ENCODE results near the gene NEGR1.

NEGR1 gene

DNA sequence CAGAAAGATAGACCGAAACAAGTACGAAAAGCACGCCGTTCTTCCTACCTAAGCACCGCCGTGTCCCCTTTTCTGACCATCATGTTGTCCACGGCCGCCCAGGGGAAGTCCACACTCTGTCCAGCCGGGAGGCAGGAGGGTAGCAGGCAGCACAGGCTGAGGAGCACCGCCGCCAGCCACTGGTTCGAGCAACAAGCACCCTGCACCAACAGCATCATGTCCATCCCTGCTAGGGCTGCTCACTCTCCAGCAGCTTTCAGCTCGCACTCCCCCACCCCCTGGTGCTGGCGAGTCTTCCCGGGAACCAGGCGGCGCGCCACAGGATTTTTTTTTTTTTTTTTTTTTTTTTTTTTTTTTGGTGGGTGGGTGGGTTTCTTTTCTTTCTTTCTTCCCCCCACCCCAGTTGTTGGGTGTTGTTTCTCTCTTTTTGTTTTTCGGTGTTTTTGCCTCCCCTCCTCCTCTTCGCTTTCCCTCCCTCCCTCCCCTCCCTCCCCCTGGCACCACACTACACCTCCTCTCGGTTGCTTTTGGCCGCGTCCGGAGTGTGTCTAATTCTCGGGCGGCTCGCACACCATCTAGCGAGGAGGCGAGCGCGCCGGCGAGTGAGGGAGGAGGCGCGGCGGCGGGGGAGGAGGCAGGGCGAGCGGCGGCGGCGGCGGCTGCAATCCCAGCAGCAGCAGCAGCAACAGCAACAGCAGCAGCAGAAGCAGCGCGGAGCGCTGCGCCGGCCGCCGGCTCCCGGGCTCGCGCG, at the start of gene NEGR1:
TSS of gene NEGR1 (minus strand) at position 269 of the 751 bp plus-strand sequence.
- no peak for DNase-seq (ENCODE audit: low read depth)
- TF ChIP-seq, protein P1, sequence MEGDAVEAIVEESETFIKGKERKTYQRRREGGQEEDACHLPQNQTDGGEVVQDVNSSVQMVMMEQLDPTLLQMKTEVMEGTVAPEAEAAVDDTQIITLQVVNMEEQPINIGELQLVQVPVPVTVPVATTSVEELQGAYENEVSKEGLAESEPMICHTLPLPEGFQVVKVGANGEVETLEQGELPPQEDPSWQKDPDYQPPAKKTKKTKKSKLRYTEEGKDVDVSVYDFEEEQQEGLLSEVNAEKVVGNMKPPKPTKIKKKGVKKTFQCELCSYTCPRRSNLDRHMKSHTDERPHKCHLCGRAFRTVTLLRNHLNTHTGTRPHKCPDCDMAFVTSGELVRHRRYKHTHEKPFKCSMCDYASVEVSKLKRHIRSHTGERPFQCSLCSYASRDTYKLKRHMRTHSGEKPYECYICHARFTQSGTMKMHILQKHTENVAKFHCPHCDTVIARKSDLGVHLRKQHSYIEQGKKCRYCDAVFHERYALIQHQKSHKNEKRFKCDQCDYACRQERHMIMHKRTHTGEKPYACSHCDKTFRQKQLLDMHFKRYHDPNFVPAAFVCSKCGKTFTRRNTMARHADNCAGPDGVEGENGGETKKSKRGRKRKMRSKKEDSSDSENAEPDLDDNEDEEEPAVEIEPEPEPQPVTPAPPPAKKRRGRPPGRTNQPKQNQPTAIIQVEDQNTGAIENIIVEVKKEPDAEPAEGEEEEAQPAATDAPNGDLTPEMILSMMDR (IDR thresholded peaks at IDR 0.05; ENCODE audit: low read depth, low read length, missing control alignments) = no peak
- no peak within 1 kb of the TSS; the same call in 1 of the 2 replicates for H3K4me3 ChIP-seq (ENCODE audit: low read depth, low read length)

DNA sequence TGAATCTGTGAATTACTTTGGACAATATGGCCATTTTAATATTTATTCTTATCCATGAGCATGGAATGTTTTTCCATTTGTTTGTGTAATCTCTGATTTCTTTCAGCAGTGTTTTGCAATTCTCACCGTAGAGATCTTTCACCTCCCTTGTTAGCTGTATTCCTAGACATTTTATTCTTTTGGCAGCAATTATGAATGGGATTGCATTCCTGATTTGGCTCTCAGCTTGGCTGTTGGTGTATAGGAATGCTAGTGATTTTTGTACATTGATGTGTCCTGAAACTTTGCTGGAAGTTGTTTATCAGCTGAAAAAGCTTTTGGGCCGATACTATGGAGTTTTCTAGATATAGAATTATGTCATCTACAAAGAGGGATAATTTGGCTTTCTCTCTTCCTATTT, 44.2 kb upstream of the NEGR1 start:
- TF ChIP-seq, protein P1 (IDR thresholded peaks at IDR 0.05; ENCODE audit: low read depth, low read length, missing control alignments) = no peak
- H3K4me3 ChIP-seq (ENCODE audit: low read depth, low read length) = no peak overlapping the region
- DNase-seq (ENCODE audit: low read depth) = no peak

DNA sequence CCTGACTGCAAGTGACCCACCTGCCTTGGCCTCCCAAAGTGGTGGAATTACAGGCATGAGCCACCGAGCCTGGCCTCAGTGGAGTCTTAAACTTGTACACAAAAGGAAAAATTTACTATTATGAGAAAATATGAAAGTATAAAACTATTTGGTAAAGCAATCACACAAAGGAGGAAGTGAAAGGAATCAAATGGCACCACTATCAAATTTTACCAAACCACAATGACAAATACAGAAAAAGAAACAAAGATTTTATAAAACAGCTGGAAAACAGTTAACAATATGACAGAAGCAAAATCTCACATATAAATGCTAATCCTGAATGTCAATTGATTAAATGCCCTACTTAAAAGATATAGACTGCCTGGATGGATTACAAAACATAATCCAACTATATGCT, 42.1 kb upstream of the NEGR1 start:
- no peak for DNase-seq (ENCODE audit: low read depth)
- H3K4me3 ChIP-seq (ENCODE audit: low read depth, low read length) = no peak overlapping the region
- TF ChIP-seq, protein P1 (IDR thresholded peaks at IDR 0.05; ENCODE audit: low read depth, low read length, missing control alignments) = no peak

DNA sequence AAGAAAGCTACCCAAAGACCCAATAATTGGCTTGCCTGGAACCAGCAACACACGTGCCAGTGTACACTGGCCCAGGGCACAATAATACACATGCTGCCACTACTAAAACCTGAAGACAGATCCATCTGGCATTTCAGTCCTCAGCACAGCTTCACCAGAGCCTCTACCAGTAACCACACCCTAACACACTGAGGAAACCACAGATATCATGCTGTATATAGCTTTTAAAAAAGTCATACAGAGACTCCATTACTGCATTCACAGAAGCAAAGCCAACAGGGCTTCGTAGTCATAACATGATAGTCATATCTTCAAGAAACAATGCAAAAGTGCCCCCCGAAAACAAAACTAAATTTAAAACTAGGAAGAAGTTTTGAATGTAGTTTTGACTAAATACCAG, 40.6 kb upstream of the NEGR1 start:
- TF ChIP-seq, protein P1 (IDR thresholded peaks at IDR 0.05; ENCODE audit: low read depth, low read length, missing control alignments) = no peak
- H3K4me3 ChIP-seq (ENCODE audit: low read depth, low read length) = no peak overlapping the region
- DNase-seq (ENCODE audit: low read depth) = no peak

DNA sequence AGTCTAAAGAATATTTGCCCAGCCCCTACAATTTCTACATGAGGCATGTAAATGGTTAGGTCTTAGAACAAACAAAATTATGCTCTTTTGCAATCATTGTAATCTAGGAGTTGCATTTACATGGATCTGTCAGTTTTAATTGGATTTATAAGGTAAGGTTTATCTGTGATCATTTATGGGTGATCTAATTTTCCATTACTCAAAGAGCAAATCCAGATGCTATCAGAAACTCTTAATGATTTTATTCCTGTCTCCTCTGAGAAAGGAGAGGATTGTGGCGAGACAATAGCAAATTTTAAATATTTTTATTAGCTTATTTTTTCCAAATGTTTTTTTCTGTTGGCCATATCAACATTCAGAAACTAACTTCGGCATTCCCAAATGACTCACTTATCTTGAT, 14.2 kb upstream of the NEGR1 start:
- TF ChIP-seq, protein P1 (IDR thresholded peaks at IDR 0.05; ENCODE audit: low read depth, low read length, missing control alignments) = no peak
- no peak overlapping the region for H3K4me3 ChIP-seq (ENCODE audit: low read depth, low read length)
- no peak for DNase-seq (ENCODE audit: low read depth)

- no peak overlapping the region for H3K4me3 ChIP-seq (ENCODE audit: low read depth, low read length)
- TF ChIP-seq, protein P1 (IDR thresholded peaks at IDR 0.05; ENCODE audit: low read depth, low read length, missing control alignments) = no peak
- DNase-seq (ENCODE audit: low read depth) = no peak
Measured at GRCh38 chr1:72288886-72289285, 6.5 kb upstream of the NEGR1 start.

DNA sequence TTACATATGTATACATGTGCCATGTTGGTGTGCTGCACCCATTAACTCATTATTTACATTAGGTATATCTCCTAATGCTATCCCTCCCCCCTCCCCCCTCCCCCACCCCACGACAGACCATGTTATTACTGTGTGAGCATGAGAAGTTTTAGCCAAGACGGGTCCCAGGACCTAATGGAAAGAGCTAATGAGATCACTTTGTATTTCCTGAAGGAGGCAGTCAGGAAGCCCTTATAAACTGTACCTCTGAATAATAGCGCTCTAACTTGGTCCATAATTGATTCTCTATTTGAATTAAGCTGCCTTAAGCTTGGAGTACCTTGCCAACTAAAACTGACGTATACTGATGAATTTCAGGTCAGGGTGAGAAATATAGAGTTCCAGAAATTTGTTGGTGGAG, 4.1 kb upstream of the NEGR1 start:
- no peak for DNase-seq (ENCODE audit: low read depth)
- TF ChIP-seq, protein P1 (IDR thresholded peaks at IDR 0.05; ENCODE audit: low read depth, low read length, missing control alignments) = no peak
- H3K4me3 ChIP-seq (ENCODE audit: low read depth, low read length) = no peak overlapping the region
